ENCODE measurements around the gene ENG. TPM values are rescaled to one million over a fixed set of nuclear protein-coding genes. Genes with fewer than 3 reads are reported as not detected.

ENG gene
- total and polyA plus RNA-seq, 2 of the 8 experiments (the other 6 are each of a cell fraction or from before 2014, with no cell fraction given): 1.8 to 4.4 TPM

GRCh38 chr9:127813686-127814226 lies 40.7 kb downstream of the ENG start (continued):
- TF ChIP-seq SP2 (IDR thresholded peaks at IDR 0.05; ENCODE audit: low read length) (no peak), EGR1 (IDR thresholded peaks at IDR 0.05; ENCODE audit: borderline replicate concordance, low read depth, low read length) (no peak), BACH1 (IDR thresholded peaks at IDR 0.05; ENCODE audit: low read length) (no peak), CBX8 (IDR thresholded peaks at IDR 0.05; ENCODE audit: borderline replicate concordance, low read depth, low read length) (no peak), CHD7 (IDR thresholded peaks at IDR 0.05; ENCODE audit: insufficient replicate concordance, low read length) (no peak), EP300 (IDR thresholded peaks at IDR 0.05; ENCODE audit: borderline replicate concordance in 1 of 2, low read depth in 2 of 2, low read length in 2 of 2) (no peak), ATF3 (IDR thresholded peaks at IDR 0.05; ENCODE audit: insufficient read depth, low read depth, low read length) (no peak)
